ENCODE measurements around the gene PAPOLG.

GRCh38 chr2:60825666-60826065, 69.6 kb downstream of the PAPOLG start:
- TF ChIP-seq POLR2A (IDR thresholded peaks at IDR 0.05) (no peak), CTCF (IDR thresholded peaks at IDR 0.05) (no peak)
